ENCODE results near the gene UGT3A1. TPM values are rescaled to one million over a fixed set of nuclear protein-coding genes. Genes with fewer than 3 reads are reported as not detected.
"Not testable (repeated sequence)": the region's sequence is repeated elsewhere in the genome, so short reads cannot be mapped to it uniquely, and the experiment has no call there.

The UGT3A1 gene, protein sequence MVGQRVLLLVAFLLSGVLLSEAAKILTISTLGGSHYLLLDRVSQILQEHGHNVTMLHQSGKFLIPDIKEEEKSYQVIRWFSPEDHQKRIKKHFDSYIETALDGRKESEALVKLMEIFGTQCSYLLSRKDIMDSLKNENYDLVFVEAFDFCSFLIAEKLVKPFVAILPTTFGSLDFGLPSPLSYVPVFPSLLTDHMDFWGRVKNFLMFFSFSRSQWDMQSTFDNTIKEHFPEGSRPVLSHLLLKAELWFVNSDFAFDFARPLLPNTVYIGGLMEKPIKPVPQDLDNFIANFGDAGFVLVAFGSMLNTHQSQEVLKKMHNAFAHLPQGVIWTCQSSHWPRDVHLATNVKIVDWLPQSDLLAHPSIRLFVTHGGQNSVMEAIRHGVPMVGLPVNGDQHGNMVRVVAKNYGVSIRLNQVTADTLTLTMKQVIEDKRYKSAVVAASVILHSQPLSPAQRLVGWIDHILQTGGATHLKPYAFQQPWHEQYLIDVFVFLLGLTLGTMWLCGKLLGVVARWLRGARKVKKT
- not detected for total RNA-seq

DNA sequence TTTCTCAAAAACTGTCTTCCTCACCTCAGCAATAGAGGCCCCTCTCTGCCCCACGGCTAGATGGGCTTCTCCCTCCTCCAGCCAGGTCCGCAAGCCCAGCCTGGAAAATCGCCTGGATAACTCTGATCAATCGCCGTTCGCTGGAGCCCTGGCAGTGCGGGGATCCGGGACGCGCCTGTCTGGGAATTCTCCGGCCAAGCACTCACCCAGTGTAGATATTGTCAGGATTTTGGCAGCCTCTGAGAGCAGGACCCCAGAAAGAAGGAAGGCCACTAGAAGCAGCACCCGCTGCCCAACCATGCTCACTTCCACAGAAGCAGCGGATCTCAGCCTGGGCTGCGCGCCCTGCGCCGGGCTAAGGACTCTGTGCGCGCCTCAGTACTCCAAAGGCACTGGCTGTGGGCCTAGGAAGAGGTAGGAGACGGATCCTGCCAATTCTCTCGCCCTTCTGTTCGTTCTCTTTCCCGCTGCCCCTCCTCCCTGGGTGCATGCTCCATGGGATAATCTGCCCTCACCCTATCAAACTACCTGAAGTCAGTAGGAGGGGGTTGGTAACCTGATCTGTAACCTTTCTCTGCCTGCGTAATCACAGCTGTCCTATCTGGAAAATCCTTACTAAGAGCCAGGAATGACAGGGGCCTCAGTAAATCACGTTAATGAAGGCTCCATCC lies at the start of gene UGT3A1:
TSS of gene UGT3A1 (minus strand) at position 450 of the 671 bp plus-strand sequence. CDS start at position 300, 150 bp downstream.
- intact Hi-C loops (cut with DNase I): no loop called here
- DNase-seq (ENCODE audit: low spot score) (no peak), ATAC-seq (no peak)

DNA sequence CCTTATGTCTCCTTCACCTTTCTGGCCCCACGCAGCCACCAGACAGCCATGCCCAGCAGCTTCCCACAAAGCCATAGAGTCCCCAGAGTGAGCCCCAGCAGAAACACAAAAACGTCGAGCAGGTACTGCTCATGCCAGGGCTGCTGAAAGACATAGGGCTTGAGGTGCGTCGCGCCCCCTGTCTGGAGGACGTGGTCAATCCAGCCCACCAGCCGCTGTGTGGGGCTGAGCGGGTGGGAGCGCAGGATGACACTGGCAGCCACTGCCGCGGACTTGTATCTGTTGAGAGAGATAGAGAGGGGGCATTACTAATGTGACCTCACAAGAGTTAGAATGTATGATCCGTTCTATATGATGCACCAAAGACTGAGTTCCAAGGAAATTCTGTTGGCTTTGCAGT lies 44.5 kb upstream of the UGT3A1 start:
- intact Hi-C loops (cut with DNase I): no loop called here
- DNase-seq (ENCODE audit: low spot score): no peak
- ATAC-seq: no peak

DNA sequence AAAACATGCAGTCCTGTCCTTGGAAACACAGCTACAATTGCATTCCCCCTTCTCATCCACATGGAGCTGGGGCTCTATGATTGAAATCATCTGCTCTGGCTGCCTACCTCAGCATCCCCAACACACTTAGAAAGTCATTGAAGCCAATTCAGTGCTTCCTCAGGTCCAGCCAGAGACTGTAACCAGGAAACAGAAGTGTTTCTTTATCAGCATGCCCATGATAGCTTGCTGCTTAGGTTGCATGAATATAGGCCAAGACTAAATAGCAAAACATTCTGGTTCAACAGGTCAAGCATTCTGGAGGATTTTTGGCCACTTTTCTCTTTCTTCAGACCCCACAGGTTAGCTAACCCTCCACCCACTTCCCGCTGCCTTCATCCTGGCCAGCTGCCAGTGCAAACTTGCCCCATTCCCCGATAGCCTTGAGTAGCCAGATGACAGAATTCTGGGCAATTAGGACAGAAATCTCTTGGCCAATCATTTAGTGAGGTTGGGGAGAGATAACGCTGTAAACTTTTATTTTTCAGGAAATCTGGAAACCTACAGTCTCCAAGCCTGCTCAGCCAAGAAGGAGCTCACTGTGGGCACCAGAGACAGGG lies 43.4 kb upstream of the UGT3A1 start:
- DNase-seq (ENCODE audit: low spot score); ATAC-seq: not testable (repeated sequence)

DNA sequence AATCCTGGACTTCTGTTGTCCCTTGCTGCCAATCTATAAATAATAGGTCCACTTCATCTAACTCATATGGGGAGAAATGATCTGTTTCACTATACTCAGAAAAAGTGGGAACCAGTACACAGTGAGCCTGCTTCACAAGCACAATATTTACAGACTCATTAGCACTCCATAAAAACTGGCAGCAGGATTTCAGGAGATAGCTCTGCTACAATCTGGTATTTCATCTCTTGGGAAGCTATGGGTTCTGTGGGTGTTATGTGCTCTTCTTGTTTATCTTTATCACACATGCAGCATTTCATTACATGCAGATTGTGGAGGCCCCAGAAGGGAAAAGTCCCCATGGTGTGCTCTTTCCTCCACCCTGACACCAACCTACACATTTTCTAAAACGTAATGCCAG lies 42.3 kb upstream of the UGT3A1 start:
- intact Hi-C loops (cut with DNase I): no loop called here
- ATAC-seq: no peak
- no peak for DNase-seq (ENCODE audit: low spot score)

More for the DNA sequence above, 43.4 kb upstream of the UGT3A1 start:
- intact Hi-C loops (cut with DNase I): not testable (repeated sequence)

DNA sequence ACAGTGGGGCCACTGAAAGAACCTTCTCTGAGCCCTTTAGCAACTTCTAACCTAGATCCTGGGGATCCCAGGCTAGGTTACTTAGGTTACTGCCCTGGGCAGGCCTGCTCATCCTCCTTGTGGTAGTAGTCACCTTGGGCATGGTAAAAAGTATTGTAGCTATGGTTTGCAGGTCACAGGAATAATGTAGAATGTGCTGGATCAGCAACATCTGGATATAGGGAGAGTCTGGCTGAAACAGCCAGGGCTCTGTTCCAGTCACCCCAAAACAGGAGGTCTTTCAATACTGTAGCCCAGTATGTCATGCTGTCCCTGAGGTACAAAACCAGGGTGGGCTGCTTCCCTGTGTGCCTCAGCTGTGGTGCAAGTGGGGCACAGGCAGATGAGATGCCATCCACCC lies 41.9 kb upstream of the UGT3A1 start:
- DNase-seq (ENCODE audit: low spot score) (no peak), ATAC-seq (no peak)
- intact Hi-C loops (cut with DNase I): no loop called here

DNA sequence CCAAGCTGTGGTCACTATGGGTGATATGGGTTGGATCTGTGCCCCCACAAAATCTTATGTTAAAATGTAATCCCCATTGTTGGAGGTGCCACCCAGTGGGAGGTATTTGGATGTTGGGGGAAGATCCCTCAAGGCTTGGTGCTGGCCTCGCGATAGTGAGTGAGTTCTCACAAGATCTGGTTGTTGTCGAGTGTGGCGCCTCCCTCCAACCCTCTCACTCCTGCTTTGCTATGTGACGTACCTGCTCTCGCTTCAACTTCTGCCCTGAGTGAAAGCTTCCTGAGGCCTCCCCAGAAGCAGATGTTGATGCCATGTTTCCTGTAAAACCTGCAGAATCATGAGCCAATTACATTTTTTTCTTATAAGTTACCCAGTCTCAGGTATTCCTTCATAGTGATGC lies 40.0 kb upstream of the UGT3A1 start:
- DNase-seq (ENCODE audit: low spot score) (no peak), ATAC-seq (no peak)
- intact Hi-C loops (cut with DNase I): no loop called here

DNA sequence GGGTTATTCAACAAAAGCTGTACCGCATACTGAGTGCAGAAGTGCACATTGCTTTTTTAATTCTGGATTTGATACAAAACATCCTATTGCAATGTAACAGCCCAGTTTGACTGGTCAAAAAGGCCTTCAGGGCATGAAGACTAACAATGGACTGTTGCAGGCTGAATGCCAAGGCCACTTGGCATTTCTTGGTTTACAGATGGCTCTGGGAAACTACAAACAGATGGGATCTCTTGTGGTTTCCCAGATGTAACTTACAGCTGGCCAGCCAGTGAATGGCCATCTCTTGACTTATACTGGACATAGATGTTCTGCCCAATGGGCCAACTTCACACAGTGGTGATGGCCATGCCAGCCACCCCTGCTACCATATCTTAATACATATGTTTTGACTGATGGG lies 38.7 kb upstream of the UGT3A1 start:
- ATAC-seq (no peak), DNase-seq (ENCODE audit: low spot score) (no peak)
- intact Hi-C loops (cut with DNase I): no loop called here

DNA sequence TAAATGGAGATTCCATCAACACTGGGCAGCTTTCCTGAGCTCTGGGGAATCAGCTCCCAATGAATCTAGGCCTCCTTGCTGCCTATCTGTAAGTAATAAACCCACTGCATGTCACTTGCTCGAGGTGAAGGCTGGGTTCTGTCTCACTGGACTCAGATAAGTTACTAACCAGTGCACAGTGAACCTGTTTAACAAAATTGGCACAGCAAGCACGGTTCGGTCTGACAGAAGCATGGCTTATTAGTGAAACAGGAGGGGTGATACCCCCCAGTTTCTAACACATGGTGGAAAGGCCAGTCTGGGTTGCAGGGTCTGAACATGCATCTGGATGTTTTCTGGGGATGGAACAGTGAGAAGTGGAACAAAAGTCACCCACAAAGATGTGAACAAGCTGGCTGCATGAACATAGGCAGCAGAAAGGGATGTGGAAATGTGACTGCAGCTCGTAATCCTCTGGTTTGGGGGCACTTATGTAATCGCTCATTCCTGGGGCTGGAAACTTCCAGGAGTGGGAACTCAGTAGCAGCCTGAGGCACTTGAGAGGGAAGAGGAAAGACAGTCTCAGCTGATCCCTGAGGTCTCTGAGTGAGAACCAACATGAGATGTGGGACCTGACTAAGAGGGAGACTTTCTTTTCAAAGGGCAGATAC lies 37.8 kb upstream of the UGT3A1 start:
- ATAC-seq: no peak
- intact Hi-C loops (cut with DNase I): no loop called here

DNA sequence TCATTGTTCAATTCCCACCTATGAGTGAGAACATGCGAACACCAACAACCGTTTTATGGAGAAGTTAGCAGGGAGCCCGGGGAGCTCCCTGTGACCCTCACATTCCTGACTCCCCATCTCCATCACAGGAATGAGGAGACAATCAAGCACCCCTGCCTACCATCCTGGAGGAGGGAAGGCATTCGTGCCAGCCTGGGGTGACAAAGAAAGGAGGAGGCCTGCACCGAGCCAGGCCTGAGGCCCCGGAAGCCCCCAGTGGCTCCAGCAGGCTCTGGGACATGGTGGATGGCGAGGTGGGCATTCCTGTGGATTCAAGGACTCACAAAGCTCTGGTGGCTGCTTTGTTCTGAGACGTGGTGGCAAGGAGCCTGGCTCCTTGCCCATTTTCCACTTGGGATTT lies 36.5 kb upstream of the UGT3A1 start:
- ATAC-seq (no peak), DNase-seq (ENCODE audit: low spot score) (no peak)
- intact Hi-C loops (cut with DNase I): no loop called here

More for the DNA sequence above, 37.8 kb upstream of the UGT3A1 start:
- DNase-seq (ENCODE audit: low spot score): no peak

DNA sequence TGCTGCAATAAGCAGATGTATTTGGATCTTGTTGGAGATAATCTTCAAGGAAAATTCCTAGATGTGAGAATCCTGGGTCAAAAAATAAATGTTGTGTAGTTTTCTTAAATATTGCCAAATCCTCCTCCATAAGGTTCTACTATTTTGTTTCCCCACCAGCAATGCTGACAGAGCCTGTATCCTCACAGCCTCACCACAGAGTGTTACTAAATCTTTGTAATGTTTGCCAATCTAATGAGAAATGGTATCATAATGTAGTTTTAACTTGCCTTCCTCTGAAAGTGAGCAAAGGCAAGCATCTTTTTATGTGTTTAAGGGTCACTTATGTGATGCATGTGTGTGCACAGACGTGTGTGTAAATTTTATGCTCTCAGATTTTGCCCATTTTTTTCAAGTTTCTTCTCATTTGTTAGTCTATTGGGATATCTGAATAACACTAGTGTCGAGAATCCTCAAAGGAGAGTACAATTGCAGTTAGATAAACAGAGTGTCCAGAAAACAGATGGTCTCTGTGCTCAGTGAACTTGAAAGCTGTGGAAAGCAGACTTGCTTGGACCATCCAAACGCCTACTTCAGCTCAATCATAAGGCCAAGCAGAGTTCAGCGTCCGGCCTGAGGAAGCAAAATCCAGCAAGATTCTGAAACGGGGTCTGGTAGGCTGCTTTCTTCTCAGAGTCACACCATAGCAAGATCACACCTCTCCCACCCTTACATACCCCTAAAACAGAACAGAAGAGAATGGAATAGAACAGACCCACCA lies 35.7 kb upstream of the UGT3A1 start:
- DNase-seq (ENCODE audit: low spot score) (no peak), ATAC-seq (peak; percentile 90)
- intact Hi-C loops (cut with DNase I): no loop called here

DNA sequence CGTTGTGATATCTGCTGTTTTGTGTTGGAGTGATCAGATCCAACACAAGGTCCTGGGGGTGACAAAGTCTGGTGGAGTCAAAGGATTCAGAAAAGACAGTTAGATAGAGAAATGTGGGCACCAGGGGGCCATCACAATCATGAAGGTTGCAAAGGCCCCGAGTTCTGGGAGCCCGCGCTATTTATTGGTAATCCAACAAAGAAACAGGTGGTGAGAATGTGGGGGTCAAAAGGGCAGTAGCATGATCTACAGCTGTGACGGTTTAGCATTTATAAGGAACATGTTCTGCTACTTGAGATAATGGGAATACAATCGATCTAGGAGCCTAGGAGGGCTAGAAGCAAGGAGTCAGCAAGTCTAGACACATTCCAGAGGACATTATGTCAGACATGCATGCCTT lies 31.1 kb upstream of the UGT3A1 start:
- DNase-seq (ENCODE audit: low spot score); ATAC-seq; intact Hi-C loops (cut with DNase I): not testable (repeated sequence)

DNA sequence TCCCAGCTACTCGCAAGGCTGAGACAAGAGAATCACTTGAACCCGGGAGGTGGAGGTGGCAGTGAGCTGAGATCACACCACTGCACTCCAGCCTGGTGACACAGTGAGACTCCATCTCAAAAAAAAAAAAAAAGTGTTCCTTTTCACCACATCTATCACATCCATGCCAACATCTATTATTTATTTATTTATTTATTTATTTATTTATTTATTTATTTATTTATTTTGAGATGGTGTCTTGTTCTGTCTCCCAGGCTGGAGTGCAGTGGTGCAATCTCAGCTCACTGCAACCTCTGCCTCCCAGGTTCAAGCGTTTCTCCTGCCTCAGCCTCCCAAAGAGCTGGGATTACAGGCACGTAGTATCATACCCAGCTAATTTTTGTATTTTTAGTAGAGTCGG lies 28.4 kb upstream of the UGT3A1 start:
- intact Hi-C loops (cut with DNase I); ATAC-seq; DNase-seq (ENCODE audit: low spot score): not testable (repeated sequence)

DNA sequence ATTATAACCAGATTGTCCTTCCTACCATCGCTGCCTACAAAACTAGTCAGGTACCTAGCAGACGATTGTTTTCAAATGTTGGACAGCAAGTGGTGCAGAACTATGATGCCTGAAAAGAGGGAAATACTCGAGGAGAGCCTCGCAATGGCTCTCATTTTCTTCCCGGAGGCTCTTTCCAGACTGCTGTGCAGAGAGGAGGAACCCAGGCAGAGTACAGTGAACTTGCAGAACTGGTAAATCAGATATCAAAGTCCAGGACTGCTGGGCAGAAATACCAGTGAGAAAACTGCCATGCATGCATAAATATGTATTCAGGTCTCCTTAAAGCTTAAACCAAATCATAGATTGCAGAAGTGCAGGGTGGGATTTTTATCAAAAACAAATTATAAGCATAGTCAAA lies 26.4 kb upstream of the UGT3A1 start:
- intact Hi-C loops (cut with DNase I): no loop called here
- DNase-seq (ENCODE audit: low spot score) (no peak), ATAC-seq (no peak)

DNA sequence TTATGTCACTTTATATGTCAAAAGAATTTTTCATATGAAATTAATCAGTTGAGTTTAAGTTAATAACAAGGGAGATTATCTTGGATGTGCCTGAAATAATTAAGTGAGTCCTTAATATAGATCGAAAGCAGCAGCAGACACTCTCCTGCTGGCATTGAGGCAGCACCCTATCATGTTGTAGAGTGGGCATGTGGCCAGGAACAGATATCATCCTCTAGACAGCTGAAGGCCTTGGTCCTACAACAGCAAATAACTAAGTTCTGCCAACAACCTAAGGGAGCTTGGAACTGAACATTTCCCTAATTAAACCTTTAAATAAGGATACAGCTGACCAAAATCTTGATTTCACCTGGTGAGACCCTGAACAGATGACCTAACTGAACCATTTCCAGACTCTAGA lies 25.8 kb upstream of the UGT3A1 start:
- intact Hi-C loops (cut with DNase I): no loop called here
- ATAC-seq: no peak
- no peak for DNase-seq (ENCODE audit: low spot score)

DNA sequence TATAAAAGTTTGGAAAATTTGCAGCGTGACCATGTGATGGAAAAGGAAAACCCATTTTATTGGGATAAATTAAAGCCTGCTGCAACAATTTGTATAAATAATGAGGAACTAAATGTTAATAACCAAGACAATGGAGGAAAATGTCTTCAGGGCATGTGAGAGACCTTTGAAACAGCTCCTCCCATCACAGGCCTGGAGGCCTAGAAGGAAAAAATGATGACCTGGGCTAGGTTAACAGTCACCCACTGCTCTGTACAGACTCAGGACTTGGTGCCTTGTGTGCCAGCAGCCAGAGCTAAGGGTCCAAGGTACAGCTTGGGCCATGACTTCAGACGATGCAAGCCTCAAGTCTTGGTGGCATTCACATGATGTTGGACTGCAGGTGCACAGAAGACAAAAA lies 22.0 kb upstream of the UGT3A1 start:
- intact Hi-C loops (cut with DNase I): no loop called here
- DNase-seq (ENCODE audit: low spot score) (no peak), ATAC-seq (no peak)

DNA sequence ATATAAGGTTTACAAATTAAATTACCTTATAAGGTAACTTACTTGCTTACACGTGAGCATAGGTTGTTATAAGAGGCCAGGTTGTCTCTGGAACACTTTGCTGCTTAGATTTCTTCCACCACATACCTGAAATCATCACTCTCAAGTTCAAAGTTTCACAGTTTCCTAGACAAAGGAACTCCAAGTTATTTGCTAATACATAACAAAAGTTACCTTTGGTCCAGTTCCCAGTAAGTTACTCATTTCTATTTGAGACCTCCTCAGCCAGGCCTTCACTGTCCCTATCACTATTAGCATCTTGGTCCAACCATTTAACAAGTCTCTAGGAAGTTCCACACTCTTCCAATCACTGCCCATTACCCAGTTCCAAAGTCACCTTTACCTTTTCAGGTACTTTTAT lies 18.5 kb upstream of the UGT3A1 start:
- intact Hi-C loops (cut with DNase I): no loop called here
- ATAC-seq: no peak
- no peak for DNase-seq (ENCODE audit: low spot score)

DNA sequence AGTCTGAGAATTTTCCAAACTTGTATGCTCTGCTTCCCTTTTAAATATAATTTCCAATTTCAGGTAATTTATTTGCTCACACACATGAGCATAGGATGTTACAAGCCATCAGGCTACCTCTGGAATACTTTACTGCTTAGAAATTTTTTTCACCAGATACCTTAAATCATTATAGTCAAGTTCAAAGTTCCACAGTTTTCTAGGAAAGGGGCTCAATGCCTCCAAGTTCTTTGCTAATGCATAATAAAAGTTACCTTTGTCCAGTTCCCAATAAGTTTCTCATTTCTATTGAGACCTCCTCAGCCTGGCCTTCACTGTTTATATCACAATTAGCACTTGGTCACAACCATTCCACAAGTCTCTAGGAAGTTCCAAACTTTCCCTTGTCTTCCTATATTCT lies 16.2 kb upstream of the UGT3A1 start:
- ATAC-seq: no peak
- intact Hi-C loops (cut with DNase I): no loop called here
- no peak for DNase-seq (ENCODE audit: low spot score)

DNA sequence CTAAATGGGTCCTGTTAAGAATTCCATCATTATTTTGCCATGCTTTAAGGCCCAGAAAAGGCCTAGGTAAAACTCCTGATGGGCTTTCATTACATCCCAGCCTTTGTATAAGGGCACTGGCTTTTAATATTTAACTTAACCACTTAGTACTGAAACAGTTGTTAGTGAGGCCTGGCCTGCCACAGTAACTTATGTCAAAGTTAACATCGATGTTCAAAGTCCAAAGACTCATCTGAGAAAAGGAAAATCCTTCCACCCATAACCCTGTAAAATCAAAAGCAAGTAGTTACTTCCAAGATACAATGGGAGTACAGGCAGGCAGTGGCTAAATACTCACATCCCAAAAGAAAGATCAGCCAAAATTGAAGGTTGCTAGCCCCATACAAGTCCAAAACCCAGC lies 15.0 kb upstream of the UGT3A1 start:
- DNase-seq (ENCODE audit: low spot score) (no peak), ATAC-seq (no peak)
- intact Hi-C loops (cut with DNase I): no loop called here

DNA sequence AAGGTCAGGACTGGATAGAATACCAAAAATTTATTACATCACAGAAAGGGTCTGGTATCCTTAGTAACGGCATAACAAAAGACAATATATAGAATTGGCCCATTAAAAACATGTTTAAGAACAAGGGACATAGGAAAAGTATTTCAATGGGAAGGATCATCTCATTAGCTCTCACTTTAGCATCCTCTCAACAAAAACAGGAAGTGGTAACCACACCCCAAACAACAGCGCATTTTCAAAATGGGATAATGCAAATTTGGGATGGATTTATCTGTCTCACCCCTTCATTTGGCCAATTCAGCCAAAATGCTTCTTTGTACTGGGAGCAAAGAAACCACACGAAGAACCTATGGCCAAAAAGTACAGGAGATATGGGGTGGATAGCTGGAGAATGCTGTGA lies 9.8 kb upstream of the UGT3A1 start:
- ATAC-seq (no peak), DNase-seq (ENCODE audit: low spot score) (no peak)
- intact Hi-C loops (cut with DNase I): no loop called here

Measured in sciatic nerve (tissue), 2 donors.